Keratinocyte (primary cell): ENCODE results near the gene TMEM184C.

ENCODE experiments used
- CTCF ChIP-seq, 3 experiments: IDR thresholded peaks in 1 of 3; conservative IDR thresholded peaks in 1 of 3; optimal IDR thresholded peaks in 1 of 3; 2 replicates in 2 of 3; 3 replicates in 1 of 3; pipeline versions ENCODE3 to v1.5.1; 2011; ENCODE audit warnings: low read length in 3 of 3, mild to moderate bottlenecking in 3 of 3, moderate library complexity in 2 of 3, control low read depth in 1 of 3, inconsistent platforms in 1 of 3; ENCODE audit not compliant: insufficient read depth in 2 of 3; ENCODE audit errors: extremely low read depth in 1 of 3
- EZH2 ChIP-seq: IDR thresholded peaks from one replicate; pipeline ENCODE4 v1.6.1; 2012; ENCODE audit warnings: inconsistent platforms, mild to moderate bottlenecking, low read length, moderate library complexity

GRCh38 chr4:147693218-147693617 is 76.0 kb downstream of the TMEM184C start:
- TF ChIP-seq CTCF (optimal IDR thresholded peaks at IDR 0.05 in 1 of 3, IDR thresholded peaks at IDR 0.05 in 1 of 3, conservative IDR thresholded peaks at IDR 0.05 in 1 of 3; ENCODE audit: extremely low read depth in 1 of 3, insufficient read depth in 2 of 3, low read length in 3 of 3) (no peak), EZH2 (no peak)
